ENCODE results near the gene ZFP64.
"Not testable (repeated sequence)": the region's sequence is repeated elsewhere in the genome, so short reads cannot be mapped to it uniquely, and the experiment has no call there.

ZFP64 gene

DNA sequence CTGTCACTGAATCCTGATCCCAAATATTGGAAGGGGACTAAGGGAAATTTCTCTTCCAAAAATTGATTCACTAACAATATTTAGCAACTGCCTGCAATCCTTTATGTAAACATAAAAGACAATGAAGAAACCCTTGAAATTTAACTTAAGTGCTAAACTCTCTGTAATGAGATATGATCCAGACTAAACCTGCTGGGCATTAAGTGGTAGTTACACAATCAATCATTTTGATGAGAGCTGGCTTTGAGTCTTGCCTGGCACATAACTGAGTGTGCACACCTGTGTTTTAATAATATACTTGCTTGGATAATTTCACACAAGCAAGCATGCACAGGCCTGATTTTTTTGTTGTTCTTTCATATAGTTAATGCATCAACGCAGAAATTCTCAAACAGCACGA lies 9.8 kb upstream of the ZFP64 start:
- no peak for DNase-seq

DNA sequence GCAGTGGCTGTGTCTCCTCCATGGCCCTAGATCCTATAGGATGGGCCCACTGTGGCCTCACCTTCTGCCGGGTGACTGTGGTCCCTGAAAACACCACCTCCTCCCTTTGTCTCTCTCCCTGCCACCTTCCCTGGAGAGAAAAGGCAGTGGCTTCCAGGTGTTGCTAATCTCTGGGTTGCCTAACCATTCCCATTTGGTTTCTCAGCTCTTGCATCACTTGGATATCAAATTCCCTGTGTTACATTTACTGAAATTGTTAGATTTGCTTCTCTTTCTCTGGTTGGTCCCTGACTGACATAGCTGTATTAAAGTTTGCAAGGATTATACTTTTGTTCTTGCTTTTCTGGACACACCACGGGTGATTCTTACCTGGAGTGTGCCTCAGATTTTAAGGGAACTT lies 9.3 kb upstream of the ZFP64 start:
- no peak for DNase-seq

DNA sequence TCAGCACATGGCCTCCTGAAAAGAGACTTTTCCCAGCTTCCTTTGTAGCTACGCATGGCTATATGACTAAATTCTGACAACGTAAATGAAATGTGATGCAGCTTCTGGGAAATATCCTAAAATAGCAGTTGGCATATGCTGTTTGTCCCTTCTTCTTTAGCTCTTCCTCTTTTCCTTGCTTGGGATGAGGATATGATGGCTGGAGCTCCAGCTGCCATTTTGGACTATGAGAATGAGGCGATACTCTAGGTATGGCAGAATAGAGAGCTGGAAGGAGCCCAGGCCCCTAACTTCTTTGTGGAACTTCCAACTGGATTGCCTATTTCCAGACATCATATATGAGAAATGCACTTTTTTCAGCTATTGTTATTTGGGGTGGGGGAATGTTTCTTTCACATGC lies 5.3 kb upstream of the ZFP64 start:
- no peak for DNase-seq

DNA sequence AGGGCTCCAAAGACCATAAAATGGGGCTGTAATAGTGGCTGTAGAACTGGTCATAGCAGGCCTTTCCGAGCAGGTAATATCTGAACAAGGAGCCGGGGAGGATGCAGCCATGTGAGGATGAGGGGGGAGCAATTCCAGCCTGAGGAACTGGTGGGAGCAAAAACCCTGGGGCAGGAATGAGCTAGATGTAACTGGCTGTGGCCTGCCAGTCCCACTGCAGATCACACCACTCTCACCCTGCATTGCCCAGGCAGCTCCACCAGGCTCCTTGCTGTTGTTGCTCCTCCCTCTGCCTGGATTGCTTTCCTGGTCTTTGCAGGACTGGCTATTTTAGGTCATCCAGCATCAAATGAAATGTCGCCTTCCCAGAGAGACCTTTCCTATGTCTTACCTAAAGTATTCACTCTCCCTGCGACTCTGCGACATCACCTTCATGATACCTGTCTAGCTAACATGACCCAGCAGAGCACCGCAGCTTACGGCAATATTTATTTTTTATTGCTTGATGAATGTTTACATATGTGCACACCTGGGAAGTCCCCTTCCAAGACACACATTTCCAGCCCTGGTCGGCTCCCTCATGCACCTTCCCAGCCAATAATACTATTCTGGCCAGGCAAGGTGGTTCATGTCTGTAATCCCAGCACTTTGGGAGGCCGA lies 2.4 kb upstream of the ZFP64 start:
- DNase-seq: no peak

DNA sequence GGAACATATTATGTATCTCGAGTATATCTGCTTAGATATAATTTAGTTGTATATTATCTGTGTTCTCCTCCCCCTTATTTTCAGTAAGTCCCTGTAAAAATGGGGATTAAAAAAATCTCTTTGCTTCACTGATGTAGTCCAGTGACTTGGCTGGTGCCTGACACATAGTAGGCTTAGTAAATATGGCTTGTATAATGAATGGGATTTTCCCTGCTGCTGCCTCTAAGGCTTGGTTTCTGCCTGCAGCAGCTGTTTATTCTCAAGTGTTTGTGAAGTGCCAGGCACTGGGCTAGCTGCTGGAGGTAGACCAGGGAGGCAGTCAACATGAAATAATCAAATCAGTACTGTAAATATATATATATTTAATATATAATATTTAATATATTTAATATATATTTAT lies 1.6 kb upstream of the ZFP64 start:
- no peak for DNase-seq

DNA sequence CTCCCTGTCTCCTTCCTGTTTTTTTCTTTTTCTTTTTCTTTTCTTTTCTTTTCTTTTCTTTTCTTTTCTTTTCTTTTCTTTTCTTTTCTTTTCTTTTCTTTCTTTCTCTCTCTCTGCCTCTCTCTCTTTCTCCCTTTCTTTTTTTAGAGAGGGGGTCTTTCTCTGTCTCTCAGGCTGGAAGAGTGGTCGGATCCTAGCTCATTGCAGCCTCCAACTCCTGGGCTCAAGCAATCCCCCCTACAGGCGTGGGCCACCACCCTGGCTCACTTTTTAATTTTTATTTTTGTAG lies 1.1 kb upstream of the ZFP64 start:
- not testable (repeated sequence) for DNase-seq

DNA sequence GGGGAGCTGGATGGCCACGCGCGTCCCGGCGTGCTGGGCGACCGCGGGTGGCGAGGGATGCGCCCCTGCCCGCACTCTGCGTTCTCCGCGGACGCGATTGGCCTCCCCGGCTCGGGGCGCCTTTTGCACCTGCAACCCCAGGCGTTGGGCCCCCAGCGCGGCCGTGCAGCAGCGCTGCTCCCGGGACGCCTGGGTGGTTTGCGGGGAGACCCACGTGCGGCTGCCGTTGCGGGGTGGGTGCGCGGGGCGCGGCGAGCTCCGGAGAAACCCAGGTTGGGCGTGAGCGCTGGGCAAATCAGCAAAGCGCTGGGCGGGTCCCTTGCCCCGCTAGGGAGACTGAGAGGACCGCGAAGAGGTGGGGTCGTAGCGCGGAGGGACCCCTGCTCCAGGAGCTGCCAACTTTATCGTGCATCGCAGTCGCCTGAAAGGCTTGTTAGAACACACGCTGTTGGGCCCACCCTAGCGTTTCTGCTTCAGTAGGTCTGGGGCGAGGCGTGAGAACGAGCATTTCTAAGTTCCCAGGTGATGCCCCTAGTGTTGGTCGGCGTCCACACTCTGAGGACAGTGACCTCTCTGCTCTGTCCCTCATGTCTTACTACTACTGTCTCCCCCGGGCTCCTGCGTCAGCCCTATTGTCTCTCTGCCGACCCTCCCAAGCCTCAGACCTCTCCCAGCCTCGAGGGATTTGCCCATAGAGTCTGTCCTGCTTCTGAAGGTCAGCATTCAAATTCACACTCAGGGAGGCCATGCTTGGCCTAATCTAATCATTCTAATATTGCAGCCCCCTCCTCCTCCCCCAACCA lies 538 bp upstream of the ZFP64 start:
- peak; percentile 27 for DNase-seq

DNA sequence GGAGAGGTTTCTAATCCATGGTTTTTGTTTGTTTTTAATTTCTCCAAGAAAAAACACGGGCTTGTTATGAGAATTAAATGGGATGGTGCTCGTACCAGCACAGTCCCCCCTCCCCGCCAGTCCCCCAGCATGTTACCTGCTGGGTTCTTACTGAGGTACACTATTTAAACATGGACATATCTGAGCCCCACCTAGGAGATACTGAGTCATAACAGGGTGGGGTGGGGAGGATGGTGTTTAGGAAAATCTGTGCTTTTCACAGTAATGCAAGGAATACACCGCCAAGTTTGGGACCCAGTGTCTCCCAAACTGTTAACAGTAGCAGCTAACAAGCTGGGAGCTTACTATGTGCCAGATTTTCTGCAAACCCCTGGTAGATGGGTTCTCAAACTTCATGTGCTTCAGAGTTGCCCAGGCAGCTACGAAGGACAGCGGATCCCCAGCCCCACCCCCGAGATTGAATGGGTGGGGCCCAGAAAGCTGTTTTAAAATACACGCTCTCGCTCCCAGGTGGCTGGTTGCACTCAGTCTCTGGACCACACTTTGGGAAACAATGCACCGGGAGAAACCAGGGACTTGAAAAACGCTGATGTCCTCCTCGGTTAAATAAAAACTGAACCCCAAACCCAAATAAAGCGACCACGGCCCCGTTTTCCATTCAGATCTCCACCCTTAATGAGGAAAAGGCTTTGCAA lies 995 bp downstream of the ZFP64 start:
- peak; percentile 14 for DNase-seq

DNA sequence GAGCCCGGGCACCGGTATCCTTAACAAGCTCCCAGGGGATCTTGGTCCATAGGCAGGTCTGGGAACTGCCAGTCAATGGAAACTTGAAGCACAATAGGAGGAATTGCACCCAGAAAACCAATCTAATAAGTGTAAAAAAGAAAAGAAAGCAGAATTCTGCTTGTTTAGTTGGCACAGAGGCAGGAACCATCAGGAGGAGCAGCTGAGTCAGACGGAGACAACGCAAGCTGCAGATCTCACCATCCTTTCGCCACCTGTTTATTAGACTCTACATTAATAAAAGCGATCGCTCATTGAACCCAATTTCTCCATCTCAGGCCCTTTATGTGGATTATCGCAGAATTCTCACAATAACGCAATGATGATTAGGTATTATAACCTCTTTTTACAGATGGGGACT lies 9.8 kb downstream of the ZFP64 start:
- DNase-seq: no peak

DNA sequence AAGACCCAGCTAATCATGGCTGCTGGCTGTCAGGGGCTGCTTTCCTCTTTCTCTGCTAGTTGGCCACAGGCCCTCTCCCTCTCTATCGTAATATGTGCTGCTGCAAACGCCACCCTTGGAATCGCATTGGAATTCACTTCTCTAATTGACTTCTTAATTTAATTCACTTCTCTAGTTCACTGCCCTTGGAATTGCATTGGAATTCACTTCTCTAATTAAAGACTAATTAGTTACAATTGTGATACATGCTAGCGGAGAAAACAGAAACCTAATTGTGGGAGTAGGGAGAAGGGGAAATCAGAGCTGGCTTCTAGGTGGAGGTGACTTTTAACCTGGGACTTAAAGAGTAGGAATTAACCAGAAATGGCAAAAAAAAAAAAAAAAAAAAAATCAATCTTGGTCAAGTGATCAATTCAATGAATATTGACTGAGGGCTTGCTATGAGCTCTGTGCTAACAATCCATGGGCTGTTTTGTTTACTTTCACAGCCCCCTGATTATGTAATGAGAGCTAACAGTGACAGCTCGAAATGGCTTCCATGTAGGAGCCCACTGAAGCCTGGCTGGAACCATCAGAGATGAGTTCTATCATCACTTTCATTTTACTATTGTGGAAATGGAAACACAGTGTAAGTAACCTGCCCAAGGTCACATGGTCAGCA lies 11.3 kb downstream of the ZFP64 start:
- DNase-seq: no peak

DNA sequence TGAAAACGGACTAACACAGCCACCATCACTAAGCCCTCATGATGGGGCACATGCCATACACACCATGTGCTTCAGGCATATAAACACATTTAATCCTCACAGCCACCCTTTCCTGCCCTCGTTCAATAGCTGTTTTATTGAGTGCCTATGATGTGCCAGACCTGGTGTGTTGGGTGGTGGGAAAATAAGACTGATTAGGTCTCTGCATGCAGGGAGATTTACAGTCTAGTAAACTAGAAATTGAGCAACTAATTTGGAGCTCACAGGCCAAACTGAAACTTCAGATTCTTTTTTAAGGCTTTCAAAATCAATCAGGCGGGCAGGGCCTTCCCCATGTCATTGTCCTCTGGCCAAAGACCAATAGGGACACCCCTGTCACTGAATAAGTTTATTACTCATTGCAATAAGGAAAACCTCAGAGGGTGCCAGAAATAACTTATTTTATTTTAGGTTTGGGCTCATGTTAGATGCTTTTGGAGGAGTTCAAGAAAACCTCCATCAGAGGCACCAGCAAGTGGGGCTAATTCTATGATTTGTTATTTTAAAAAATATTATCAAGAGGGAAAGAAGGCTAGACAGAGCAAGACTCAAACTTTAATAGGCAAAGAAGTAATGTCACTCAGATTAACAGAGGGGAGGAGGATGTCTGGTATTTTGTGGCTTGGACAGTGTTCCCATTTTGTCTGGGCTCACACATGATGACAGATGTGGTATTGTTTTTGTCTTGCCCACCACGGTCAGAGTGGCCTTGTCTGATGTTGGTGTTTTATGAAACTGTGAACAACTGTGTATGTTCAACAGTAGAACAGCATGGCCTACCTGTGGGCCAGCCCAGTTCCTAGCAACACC lies 12.0 kb downstream of the ZFP64 start:
- DNase-seq: no peak

DNA sequence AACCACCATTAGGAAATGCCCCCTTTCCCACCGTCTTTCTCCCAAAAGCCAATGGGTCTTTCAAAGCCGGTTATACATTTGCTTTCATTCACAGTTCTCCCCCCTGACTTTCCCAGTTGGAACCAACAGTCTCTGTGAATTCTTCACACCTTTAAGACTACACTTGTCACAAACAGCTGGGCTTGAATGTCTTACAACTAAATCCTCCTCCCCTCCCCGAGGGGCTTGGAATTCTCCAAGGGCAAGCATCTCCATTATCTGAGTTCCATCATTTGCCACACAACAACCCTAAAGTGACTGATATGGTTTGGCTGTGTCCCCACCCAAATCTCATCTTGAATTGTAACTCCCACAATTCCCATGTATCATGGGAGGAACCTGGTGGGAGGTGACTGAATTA lies 12.9 kb downstream of the ZFP64 start:
- no peak for DNase-seq

DNA sequence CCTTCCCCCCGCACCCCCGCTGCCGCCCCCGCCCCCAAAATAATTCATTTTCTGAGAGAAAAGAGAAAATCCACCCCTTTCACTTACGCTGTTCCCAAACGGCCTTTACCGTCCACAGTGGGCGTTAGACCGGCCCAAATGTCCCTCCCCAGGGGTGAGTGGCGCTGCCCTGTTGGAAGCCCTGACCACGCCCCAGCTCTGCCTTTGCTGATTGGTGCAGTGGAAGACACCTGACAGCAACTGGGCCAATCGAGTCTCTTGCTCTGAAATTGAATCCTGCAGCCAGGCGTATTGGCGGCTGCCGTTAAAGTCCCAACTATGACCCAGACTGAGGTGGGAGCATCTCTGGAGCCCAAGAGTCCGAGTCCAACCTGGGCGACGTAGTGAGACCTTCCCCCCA lies 15.7 kb downstream of the ZFP64 start:
- DNase-seq: no peak

DNA sequence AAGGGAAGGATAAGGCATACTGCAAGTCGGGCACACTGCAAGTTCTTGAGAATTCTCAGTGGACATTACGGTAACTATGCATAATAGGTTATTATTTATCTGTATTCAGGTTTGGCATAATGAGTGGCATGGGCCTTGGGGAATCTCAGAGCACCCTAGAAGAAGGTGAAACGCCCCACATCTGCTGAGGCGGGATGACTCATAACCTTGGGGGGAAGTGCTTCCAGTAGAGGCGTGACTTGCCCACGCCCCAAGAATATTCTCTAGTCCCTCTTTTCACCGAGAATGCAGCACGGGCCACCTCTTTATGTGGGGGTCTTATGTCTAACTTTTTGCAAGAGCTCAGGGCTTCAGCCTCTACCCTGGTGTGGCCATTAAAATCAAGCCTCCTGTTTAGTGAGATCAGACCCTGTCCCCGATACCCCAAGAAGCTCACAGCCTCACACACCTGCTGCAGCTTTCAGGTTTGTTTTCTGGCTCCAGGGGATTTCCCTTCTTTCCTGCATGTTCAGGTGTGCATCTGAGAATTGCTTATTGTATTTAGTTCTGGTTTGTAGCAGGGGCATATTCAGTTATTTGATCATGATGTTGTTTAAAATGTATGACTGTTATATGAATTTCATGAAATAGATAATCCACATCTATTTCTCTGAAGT lies 19.1 kb downstream of the ZFP64 start:
- DNase-seq: no peak

DNA sequence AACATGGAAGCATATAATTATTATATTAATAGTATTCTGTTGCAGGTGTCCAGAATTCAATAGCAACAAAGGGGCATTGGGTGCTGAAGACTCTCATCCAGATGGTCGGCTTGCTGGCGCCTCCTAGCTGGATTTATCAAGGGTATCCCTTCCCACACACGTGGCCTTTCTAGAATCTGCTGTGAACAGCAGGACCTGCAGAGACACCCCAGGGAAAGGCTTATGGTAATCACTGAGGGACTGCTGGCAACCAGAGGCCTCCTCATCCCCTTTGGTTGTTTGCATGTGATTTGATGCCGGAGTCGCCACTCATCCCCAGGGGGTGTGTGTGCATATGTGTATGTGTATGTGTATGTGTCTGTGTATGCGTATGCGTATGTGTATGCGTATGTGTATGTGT lies 20.6 kb downstream of the ZFP64 start:
- DNase-seq: no peak

DNA sequence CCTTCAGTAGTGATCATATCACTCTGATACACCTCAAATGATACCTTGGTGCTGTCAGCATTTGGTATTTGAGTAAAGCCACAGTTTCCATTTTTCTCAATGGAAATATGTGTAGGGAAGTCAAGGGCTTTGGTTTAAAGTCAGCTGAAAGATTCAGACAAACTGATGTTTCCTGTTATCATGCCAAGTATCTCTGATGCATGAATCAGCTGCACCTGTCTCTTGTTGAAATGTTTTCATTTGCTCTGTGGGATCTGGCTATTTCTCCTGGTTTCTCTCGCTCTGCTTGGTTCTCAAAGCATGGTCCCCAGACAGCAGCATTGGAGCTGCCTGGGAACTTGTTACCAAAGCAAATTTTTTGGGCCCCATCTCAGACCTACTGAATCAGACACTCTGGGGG lies 23.5 kb downstream of the ZFP64 start:
- no peak for DNase-seq

DNA sequence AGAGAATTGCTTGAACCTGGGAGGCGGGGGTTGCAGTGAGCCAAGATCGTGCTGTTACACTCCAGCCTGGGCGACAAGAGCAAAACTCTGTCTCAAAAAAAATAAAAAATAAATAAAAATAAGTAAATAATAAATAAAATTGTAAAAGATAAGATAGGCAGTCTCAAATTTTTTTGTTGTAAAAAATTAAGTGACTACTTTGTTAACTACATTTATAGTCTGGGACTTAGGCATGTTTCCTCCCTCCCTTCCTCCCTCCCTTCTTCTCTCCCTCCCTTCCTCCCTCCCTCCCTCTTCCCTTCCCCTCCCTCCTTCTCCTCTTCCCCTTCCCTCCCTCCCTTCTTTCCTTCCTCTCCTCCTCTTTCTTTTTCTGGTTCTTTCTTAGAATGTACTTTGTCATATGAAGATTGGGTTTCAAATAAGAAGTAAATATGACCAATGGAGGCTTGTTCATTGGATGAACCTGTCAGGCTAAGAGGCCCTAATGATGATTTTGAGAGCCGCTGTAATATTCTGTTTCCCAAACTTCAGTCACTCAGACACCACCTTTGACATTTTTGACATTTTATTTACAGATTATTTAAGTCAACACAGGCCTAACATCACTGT lies 24.2 kb downstream of the ZFP64 start:
- no peak for DNase-seq

DNA sequence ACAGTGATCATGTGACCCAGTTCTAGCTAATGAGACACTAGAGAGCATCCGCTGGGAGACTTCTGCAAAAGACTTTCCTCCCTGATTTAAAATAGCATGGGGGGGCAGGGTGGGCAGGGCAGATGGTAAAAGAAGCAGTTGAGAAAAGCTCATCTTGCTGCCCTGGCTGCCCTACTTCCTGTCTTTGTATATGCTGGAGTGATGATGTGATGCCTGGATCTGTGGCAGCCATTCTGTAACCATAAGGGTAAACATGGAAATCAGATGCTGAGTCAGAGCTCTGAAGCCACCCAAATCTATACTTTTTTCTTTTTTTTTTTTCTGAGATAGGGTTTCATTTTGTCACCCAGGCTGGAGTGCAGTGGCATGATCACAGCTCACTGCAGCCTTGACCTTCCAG lies 25.4 kb downstream of the ZFP64 start:
- no peak for DNase-seq

DNA sequence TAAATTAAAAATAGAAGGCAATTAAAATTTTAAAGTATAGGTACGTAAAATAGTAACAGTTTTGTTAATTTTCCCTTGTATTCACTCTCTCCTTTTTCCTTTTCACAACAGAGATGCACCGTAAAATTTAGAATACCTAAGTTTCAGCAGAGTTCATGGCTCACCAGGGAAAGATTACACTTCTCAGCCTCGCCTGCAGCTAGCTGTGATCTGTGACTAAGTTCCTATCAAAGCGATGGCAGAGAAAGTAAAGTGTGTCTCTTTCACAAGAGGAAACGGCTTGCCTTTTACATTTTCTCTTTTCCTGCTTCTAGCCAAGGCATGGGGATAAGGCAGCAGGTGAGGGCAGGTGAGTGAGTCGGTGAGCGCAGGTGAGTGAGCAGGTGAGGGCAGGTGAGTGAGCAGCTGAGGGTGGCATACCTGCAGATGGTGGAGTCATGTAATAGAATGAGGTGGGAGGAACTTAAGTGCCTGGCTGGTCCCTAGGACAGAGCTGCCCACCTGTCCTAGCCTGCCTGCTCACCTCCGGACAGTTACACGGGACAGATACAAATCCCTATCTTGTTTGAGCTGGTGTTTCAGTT lies 30.9 kb downstream of the ZFP64 start:
- no peak for DNase-seq

DNA sequence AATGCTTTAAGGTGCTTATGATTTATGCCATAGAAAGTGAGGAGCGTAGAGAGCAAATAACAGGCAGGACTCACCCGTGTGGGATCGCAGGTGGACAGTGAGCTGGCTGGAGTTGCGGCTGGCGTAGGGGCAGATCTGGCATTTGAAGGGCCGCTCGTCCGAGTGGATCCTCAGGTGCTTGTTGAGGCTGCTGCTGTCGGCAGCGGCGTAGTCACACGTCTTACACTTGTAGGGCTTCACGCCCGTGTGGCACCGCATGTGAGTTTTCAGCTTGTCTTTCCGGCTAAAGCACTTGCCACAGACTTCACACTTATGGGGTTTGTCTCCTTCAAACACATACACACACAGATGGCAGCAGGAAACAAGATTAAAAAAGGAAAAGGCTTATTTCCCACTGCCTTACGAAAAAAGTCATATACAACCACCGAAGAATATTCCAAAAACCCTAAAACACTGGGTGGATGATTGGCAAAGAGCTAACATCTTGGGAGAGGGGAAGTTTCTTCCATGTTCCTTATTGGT lies 31.5 kb downstream of the ZFP64 start:
- no peak for DNase-seq

DNA sequence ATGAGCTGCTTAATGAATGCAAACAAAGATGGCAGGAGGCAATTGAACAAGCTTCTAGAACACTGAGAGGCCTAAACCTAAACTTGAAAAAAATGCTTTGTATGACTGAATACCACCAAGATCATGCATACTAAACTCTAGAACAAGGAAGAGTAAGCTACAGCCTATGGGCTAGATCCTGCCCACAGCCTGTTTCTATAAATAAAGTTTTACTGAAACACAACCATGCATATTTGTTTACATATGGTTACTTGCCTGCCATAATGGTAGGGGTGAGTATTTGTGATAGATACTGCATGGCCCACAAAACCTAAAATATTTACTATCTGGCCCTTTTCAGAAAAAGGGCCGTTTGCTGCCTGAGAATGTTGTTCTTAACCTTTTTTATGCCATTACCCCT lies 37.0 kb downstream of the ZFP64 start:
- DNase-seq: no peak
